OCI-M2 (cell line): ENCODE results near the gene POU2F3.
"Not testable (repeated sequence)": the region's sequence is repeated elsewhere in the genome, so short reads cannot be mapped to it uniquely, and the experiment has no call there.

Experiments used
- DNase-seq: peaks from one replicate; lab custom pipeline; 2025; ENCODE audit not compliant: unreplicated experiment; lab: John Stamatoyannopoulos, UW

Gene POU2F3

GRCh38 chr11:120249279-120250262 is 9.6 kb downstream of the POU2F3 start:
- DNase-seq, result no peak

- DNase-seq, result not testable (repeated sequence)
Measured at GRCh38 chr11:120253377-120253776, 13.4 kb downstream of the POU2F3 start.

GRCh38 chr11:120254788-120255518 is 15.0 kb downstream of the POU2F3 start:
- no peak for DNase-seq

- no peak for DNase-seq
Measured at GRCh38 chr11:120255519-120255866, 15.6 kb downstream of the POU2F3 start.

GRCh38 chr11:120256178-120256577 is 16.2 kb downstream of the POU2F3 start:
- no peak for DNase-seq

GRCh38 chr11:120256779-120257178 is 16.8 kb downstream of the POU2F3 start:
- DNase-seq, result no peak

GRCh38 chr11:120257346-120257745 is 17.4 kb downstream of the POU2F3 start:
- no peak for DNase-seq

GRCh38 chr11:120258661-120259060 is 18.7 kb downstream of the POU2F3 start:
- DNase-seq, result no peak

- no peak for DNase-seq
Measured at GRCh38 chr11:120259241-120259640, 19.3 kb downstream of the POU2F3 start.

GRCh38 chr11:120259988-120260565 is 20.1 kb downstream of the POU2F3 start:
- DNase-seq, result no peak

GRCh38 chr11:120260616-120261015 is 20.7 kb downstream of the POU2F3 start:
- DNase-seq, result no peak

- no peak for DNase-seq
Measured at GRCh38 chr11:120261321-120261720, 21.4 kb downstream of the POU2F3 start.

GRCh38 chr11:120261931-120262330 is 22.0 kb downstream of the POU2F3 start:
- no peak for DNase-seq

GRCh38 chr11:120267319-120267718 is 27.4 kb downstream of the POU2F3 start:
- DNase-seq, result no peak

- DNase-seq, result no peak
Measured at GRCh38 chr11:120268686-120269085, 28.7 kb downstream of the POU2F3 start.

GRCh38 chr11:120270386-120270785 is 30.4 kb downstream of the POU2F3 start:
- DNase-seq, result no peak

- DNase-seq, result no peak
Measured at GRCh38 chr11:120271672-120272071, 31.7 kb downstream of the POU2F3 start.

GRCh38 chr11:120272303-120272702 is 32.4 kb downstream of the POU2F3 start:
- DNase-seq, result no peak

- DNase-seq, result no peak
Measured at GRCh38 chr11:120273432-120273831, 33.5 kb downstream of the POU2F3 start.

- not testable (repeated sequence) for DNase-seq
Measured at GRCh38 chr11:120273956-120274355, 34.0 kb downstream of the POU2F3 start.

GRCh38 chr11:120279502-120279901 is 39.6 kb downstream of the POU2F3 start:
- no peak for DNase-seq

GRCh38 chr11:120280600-120281051 is 40.7 kb downstream of the POU2F3 start:
- DNase-seq, result no peak
